H9 (cell line): ENCODE results near the gene PROX2. TPM values are rescaled to one million over a fixed set of nuclear protein-coding genes. Genes with fewer than 3 reads are reported as not detected.

Source experiments
- DNase-seq: peaks from one replicate; pipeline ENCODE4 v3.0.0-alpha.2; 2017
- H2AFZ ChIP-seq: one replicate; pipeline ENCODE4 v1.6.1; 2013; ENCODE audit warnings: mild to moderate bottlenecking, low read length, control low read depth, moderate library complexity
- H2AK5ac ChIP-seq: 2 replicates; pipeline ENCODE4 v1.6.1; 2013; ENCODE audit warnings: low read length, control low read depth, mixed read lengths; ENCODE audit not compliant: insufficient read length
- H2BK120ac ChIP-seq: one replicate; pipeline ENCODE4 v1.6.1; 2013; ENCODE audit warnings: low read depth, mild to moderate bottlenecking, low read length, control low read depth, inconsistent platforms; ENCODE audit not compliant: poor library complexity, severe bottlenecking
- H2BK12ac ChIP-seq: 2 replicates; pipeline ENCODE4 v1.6.1; 2013; ENCODE audit warnings: low read length, control low read depth, mixed read lengths, low read depth; ENCODE audit not compliant: insufficient read length
- H2BK15ac ChIP-seq: 2 replicates; pipeline ENCODE4 v1.6.1; 2013; ENCODE audit warnings: low read depth, low read length, control low read depth
- H2BK20ac ChIP-seq: one replicate; pipeline ENCODE4 v1.6.1; 2013; ENCODE audit warnings: low read depth, mild to moderate bottlenecking, low read length, control low read depth, inconsistent platforms; ENCODE audit not compliant: poor library complexity, severe bottlenecking
- H2BK5ac ChIP-seq: 2 replicates; pipeline ENCODE4 v1.6.1; 2013; ENCODE audit warnings: low read length, control low read depth, mixed read lengths; ENCODE audit not compliant: insufficient read length
- H3K14ac ChIP-seq: 2 replicates; pipeline ENCODE4 v1.6.1; 2013; ENCODE audit warnings: low read length, control low read depth; ENCODE audit not compliant: insufficient read depth
- H3K18ac ChIP-seq: 2 replicates; pipeline ENCODE4 v1.6.1; 2013; ENCODE audit warnings: low read depth, mild to moderate bottlenecking, mixed read lengths, low read length, control low read depth; ENCODE audit not compliant: insufficient read length
- H3K23ac ChIP-seq: 2 replicates; pipeline ENCODE4 v1.6.1; 2013; ENCODE audit warnings: low read length, control low read depth, mixed read lengths, low read depth; ENCODE audit not compliant: insufficient read length
- H3K23me2 ChIP-seq: 2 replicates; pipeline ENCODE4 v1.6.1; 2013; ENCODE audit warnings: low read depth, mild to moderate bottlenecking, mixed read lengths, low read length, control low read depth; ENCODE audit not compliant: insufficient read length, poor library complexity, severe bottlenecking
- H3K27ac ChIP-seq: 2 replicates; pipeline ENCODE4 v1.5.1; 2013; ENCODE audit warnings: low read length, control low read depth, mixed read lengths, low read depth; ENCODE audit not compliant: insufficient read length
- H3K27me3 ChIP-seq: 2 replicates; pipeline ENCODE4 v1.6.1; 2013; ENCODE audit warnings: low read length, control low read depth, inconsistent platforms; ENCODE audit not compliant: insufficient read depth
- H3K4ac ChIP-seq: 2 replicates; pipeline ENCODE4 v1.6.1; 2013; ENCODE audit warnings: low read depth, mild to moderate bottlenecking, control low read depth, inconsistent platforms, low read length, moderate library complexity
- H3K4me1 ChIP-seq: 2 replicates; pipeline ENCODE4 v1.6.1; 2013; ENCODE audit warnings: low read length, control low read depth, inconsistent platforms; ENCODE audit not compliant: insufficient read depth
- H3K4me2 ChIP-seq: 2 replicates; pipeline ENCODE4 v1.6.1; 2013; ENCODE audit warnings: low read length, control low read depth, mixed read lengths; ENCODE audit not compliant: insufficient read length, insufficient read depth
- H3K56ac ChIP-seq: 2 replicates; pipeline ENCODE4 v1.6.1; 2013; ENCODE audit warnings: low read depth, mild to moderate bottlenecking, mixed read lengths, low read length, control low read depth; ENCODE audit not compliant: insufficient read length
- H3K79me1 ChIP-seq: 2 replicates; pipeline ENCODE4 v1.6.1; 2013; ENCODE audit warnings: low read depth, mild to moderate bottlenecking, moderate library complexity, low read length, control low read depth, inconsistent platforms; ENCODE audit not compliant: insufficient read depth, poor library complexity, severe bottlenecking
- H3K79me2 ChIP-seq: 2 replicates; pipeline ENCODE4 v1.6.1; 2013; ENCODE audit warnings: low read length, control low read depth, inconsistent platforms; ENCODE audit not compliant: insufficient read depth
- H3K9ac ChIP-seq: 2 replicates; pipeline ENCODE4 v1.6.1; 2013; ENCODE audit warnings: low read length, control low read depth, mixed read lengths; ENCODE audit not compliant: insufficient read length; ENCODE audit errors: extremely low read depth
- H3K9me3 ChIP-seq: one replicate; pipeline ENCODE4 v1.6.1; 2013; ENCODE audit warnings: low read depth, low read length, inconsistent platforms; ENCODE audit not compliant: control insufficient read depth
- H3T11ph ChIP-seq: one replicate; pipeline ENCODE4 v1.6.1; 2013; ENCODE audit warnings: mild to moderate bottlenecking, low read length, control low read depth, inconsistent platforms
- H4K20me1 ChIP-seq: one replicate; pipeline ENCODE4 v1.6.1; 2013; ENCODE audit not compliant: control insufficient read depth, insufficient read length, insufficient read depth
- H4K5ac ChIP-seq: 2 replicates; pipeline ENCODE4 v1.6.1; 2013; ENCODE audit warnings: low read depth, mild to moderate bottlenecking, mixed read lengths, low read length, control low read depth; ENCODE audit not compliant: insufficient read length
- H4K8ac ChIP-seq: replicated peaks from 2 replicates; pipeline ENCODE4 v1.6.1; 2013; ENCODE audit warnings: low read length, control low read depth, mixed read lengths, low read depth; ENCODE audit not compliant: insufficient read length
- H4K91ac ChIP-seq: 2 replicates; pipeline ENCODE4 v1.6.1; 2013; ENCODE audit warnings: low read depth, mild to moderate bottlenecking, moderate library complexity, mixed read lengths, low read length, control low read depth; ENCODE audit not compliant: insufficient read length
- H3K27ac Mint-ChIP-seq, 3 experiments: 2 replicates in 2 of 3; 3 replicates in 1 of 3; pipeline ENCODE4 v1.8.0; 2020 to 2021; ENCODE audit warnings: mixed read lengths in 3 of 3, mild to moderate bottlenecking in 1 of 3, moderate library complexity in 1 of 3
- H3K27me3 Mint-ChIP-seq: 2 replicates; pipeline ENCODE4 v1.8.0; 2021; ENCODE audit warnings: low read depth, mild to moderate bottlenecking, moderate library complexity, mixed read lengths
- H3K36me3 Mint-ChIP-seq, 3 experiments: 2 replicates in 2 of 3; 3 replicates in 1 of 3; pipeline ENCODE4 v1.8.0; 2020 to 2021; ENCODE audit warnings: low read depth in 3 of 3, mixed read lengths in 3 of 3; ENCODE audit not compliant: insufficient read depth in 1 of 3
- H3K4me1 Mint-ChIP-seq, 2 experiments: 2 replicates each; pipeline ENCODE4 v1.8.0; 2020; ENCODE audit warnings: mixed read lengths in 2 of 2
- H3K4me3 Mint-ChIP-seq, 2 experiments: 2 replicates in 1 of 2; 3 replicates in 1 of 2; pipeline ENCODE4 v1.8.0; 2020 to 2021; ENCODE audit warnings: mild to moderate bottlenecking in 2 of 2, mixed read lengths in 2 of 2, moderate library complexity in 1 of 2
- H3K9me3 Mint-ChIP-seq, 2 experiments: 2 replicates in 1 of 2; 3 replicates in 1 of 2; pipeline ENCODE4 v1.8.0; 2020; ENCODE audit warnings: mild to moderate bottlenecking in 2 of 2, mixed read lengths in 2 of 2, moderate library complexity in 1 of 2
- WGBS: extraction: QIAGEN DNeasy Blood & Tissue Kit; methylation state at CpG from one replicate; pipeline ENCODE4 v1.1.7; 2013; ENCODE audit warnings: missing lambda C conversion rate, low lambda C conversion rate, mixed read lengths; ENCODE audit not compliant: insufficient read length; ENCODE audit errors: extremely low coverage; 5-methylcytosine and 5-hydroxymethylcytosine counted together
- total RNA-seq: library from RNA; stranded (reverse); gene quantifications from 2 replicates; pipeline ENCODE4 v1.2.1, GENCODE V29; 2021
- TF ChIP-seq, protein P1 (sequence below): fragments of 200-600 bp; sonication (generic); conservative IDR thresholded peaks from 3 replicates; pipeline ENCODE4 v1.8.0; 2021; ENCODE audit warnings: antibody characterized with exemption, mild to moderate bottlenecking

Gene PROX2
- total RNA-seq, 1 experiment from 2014 or later: not detected

DNA sequence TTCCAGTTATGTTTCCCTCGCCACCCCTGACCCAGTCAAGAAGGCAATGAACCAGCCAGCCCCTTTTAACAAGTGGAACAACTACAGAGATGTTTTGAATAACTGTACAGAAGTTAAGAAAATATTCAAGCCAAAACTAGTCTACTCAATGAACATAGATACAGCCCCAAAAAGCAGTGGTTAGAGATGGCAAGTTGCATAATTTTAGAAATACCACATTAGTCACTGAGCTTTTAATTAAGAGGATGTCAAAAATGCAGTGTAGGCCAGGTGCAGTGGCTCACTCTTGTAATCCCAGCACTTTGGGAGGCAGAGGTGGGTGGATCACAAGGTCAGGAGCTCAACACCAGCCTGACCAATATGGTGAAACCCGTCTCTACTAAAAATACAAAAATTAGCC, 27.2 kb downstream of the PROX2 start:
- Histone ChIP-seq H3K23me2 (no peaks in the 10 kb centered on the region), H3K23ac (no peak overlapping the region), H3K79me1 (no peaks in the 10 kb centered on the region), H2BK20ac (no peak overlapping the region), H4K91ac (no peak overlapping the region), H2BK5ac (no peak overlapping the region), H2BK12ac (no peak overlapping the region), H3K4ac (no peak overlapping the region), H3K4me2 (no peak overlapping the region), H4K20me1 (no peaks in the 10 kb centered on the region), H2BK120ac (no peak overlapping the region), H2BK15ac (no peak overlapping the region), H4K8ac (no peak overlapping the region), H3K9ac (no peak overlapping the region), H2AK5ac (no peak overlapping the region), H3T11ph (no peak overlapping the region), H3K79me2 (no peaks in the 10 kb centered on the region), H3K18ac (no peak overlapping the region), H3K56ac (no peak overlapping the region), H3K27ac (no peak overlapping the region), H4K5ac (no peak overlapping the region), H3K4me1 (no peaks in the 10 kb centered on the region), H3K27me3 (no peaks in the 10 kb centered on the region), H3K9me3 (no peaks in the 10 kb centered on the region), H2AFZ (no peak overlapping the region), H3K14ac (no peak overlapping the region)
- H3K27ac Mint-ChIP-seq: no peak overlapping the region
- WGBS: no CpG with 5 or more reads among the region's 2 CpGs
- TF ChIP-seq, protein P1, sequence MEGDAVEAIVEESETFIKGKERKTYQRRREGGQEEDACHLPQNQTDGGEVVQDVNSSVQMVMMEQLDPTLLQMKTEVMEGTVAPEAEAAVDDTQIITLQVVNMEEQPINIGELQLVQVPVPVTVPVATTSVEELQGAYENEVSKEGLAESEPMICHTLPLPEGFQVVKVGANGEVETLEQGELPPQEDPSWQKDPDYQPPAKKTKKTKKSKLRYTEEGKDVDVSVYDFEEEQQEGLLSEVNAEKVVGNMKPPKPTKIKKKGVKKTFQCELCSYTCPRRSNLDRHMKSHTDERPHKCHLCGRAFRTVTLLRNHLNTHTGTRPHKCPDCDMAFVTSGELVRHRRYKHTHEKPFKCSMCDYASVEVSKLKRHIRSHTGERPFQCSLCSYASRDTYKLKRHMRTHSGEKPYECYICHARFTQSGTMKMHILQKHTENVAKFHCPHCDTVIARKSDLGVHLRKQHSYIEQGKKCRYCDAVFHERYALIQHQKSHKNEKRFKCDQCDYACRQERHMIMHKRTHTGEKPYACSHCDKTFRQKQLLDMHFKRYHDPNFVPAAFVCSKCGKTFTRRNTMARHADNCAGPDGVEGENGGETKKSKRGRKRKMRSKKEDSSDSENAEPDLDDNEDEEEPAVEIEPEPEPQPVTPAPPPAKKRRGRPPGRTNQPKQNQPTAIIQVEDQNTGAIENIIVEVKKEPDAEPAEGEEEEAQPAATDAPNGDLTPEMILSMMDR: no peak
- no peak overlapping the region for H3K4me3 Mint-ChIP-seq
- no peaks in the 10 kb centered on the region for H3K9me3 Mint-ChIP-seq
- no peaks in the 10 kb centered on the region for H3K4me1 Mint-ChIP-seq
- H3K27me3 Mint-ChIP-seq: no peaks in the 10 kb centered on the region; the same call in 1 of the 2 replicates
- no peak for DNase-seq
- H3K36me3 Mint-ChIP-seq: no peaks in the 10 kb centered on the region
